HCT116 (cell line): Measurements from ENCODE around the gene ZSWIM7. TPM values are rescaled to one million over a fixed set of nuclear protein-coding genes. Genes with fewer than 3 reads are reported as not detected.

Experiments used
- ATAC-seq: fragments of 200-7000 bp; cut with Tn5 transposase; 2 replicates; pipeline ENCODE4 v1.9.1; 2020; ENCODE audit warnings: mild to moderate bottlenecking, moderate library complexity
- BruUV-seq: library from RNA; stranded (reverse); fragments of 400-500 nt; replicated peaks from 2 replicates; lab custom pipeline; 2021; lab: Mats Ljungman, UMichigan
- CTCF ChIA-PET: fragments of 300-600 bp; sonication (Branson Sonifier 250); formaldehyde crosslinking; loops from one replicate; lab custom pipeline; 2021; ENCODE audit warnings: antibody characterized with exemption; lab: Charles Lee
- POLR2A ChIA-PET: fragments of 300-600, 350-600 bp; sonication (Branson Sonifier 250); formaldehyde crosslinking; loops from one replicate; lab custom pipeline; 2021; ENCODE audit warnings: antibody characterized with exemption; lab: Charles Lee
- RAD21 ChIA-PET, 2 experiments: fragments of 300-600 bp; sonication (Branson Sonifier 250); formaldehyde crosslinking; loops; one replicate each; lab custom pipeline; 2023; ENCODE audit warnings: low total read pairs in 2 of 2; ENCODE audit not compliant: uncharacterized antibody in 2 of 2, unreplicated experiment in 2 of 2, low non-redundant PET in 1 of 2; lab: Charles Lee
- DNase-seq: peaks from one replicate; pipeline ENCODE4 v3.0.0-alpha.2; 2010; ENCODE audit warnings: low read depth, low spot score
- H2AFZ ChIP-seq: fragments of 200-600 bp; shearing (Covaris generic), sonication (generic); 2 replicates; pipeline ENCODE4 v1.6.1; 2017; ENCODE audit warnings: low read depth, mixed run types, mixed read lengths, antibody characterized with exemption, low read length; ENCODE audit not compliant: poor library complexity, severe bottlenecking
- H3K27ac ChIP-seq: 2 replicates; pipeline ENCODE4 v1.5.1; 2012; ENCODE audit warnings: low read depth, low read length
- H3K27me3 ChIP-seq: fragments of 200-600 bp; sonication (generic); 2 replicates; pipeline ENCODE4 v1.6.1; 2016; ENCODE audit warnings: mixed run types, low read length, mixed read lengths; ENCODE audit not compliant: insufficient read depth
- H3K36me3 ChIP-seq, 2 experiments: fragments of 200-500 bp in 1 of 2; fragments of 200-600 bp in 1 of 2; sonication (Bioruptor generic) in 1 of 2; sonication (generic) in 1 of 2; 2 replicates each; pipeline versions ENCODE4 v1.5.1 to v1.6.1; 2014 to 2016; ENCODE audit warnings: low read length in 2 of 2, inconsistent platforms in 1 of 2, mixed read lengths in 1 of 2, mixed run types in 1 of 2; ENCODE audit not compliant: insufficient read depth in 2 of 2, control insufficient read depth in 1 of 2
- H3K4me1 ChIP-seq, 2 experiments: fragments of 200-600 bp in 1 of 2; sonication (generic) in 1 of 2; 2 replicates each; pipeline versions ENCODE4 v1.5.1 to v1.6.1; 2012 to 2017; ENCODE audit warnings: low read length in 2 of 2, inconsistent platforms in 1 of 2, mild to moderate bottlenecking in 1 of 2, mixed read lengths in 1 of 2, mixed run types in 1 of 2, moderate library complexity in 1 of 2; ENCODE audit not compliant: insufficient read depth in 2 of 2, control insufficient read depth in 1 of 2
- H3K4me2 ChIP-seq: fragments of 200-600 bp; sonication (generic); 2 replicates; pipeline ENCODE4 v1.6.1; 2017; ENCODE audit warnings: mixed run types, low read length, mixed read lengths
- H3K4me3 ChIP-seq, 2 experiments: fragments of 200-600 bp in 1 of 2; sonication (generic) in 1 of 2; replicated peaks in 1 of 2; 2 replicates each; pipeline ENCODE4 v1.5.1; 2011 to 2016; ENCODE audit warnings: low read length in 2 of 2, control low read depth in 1 of 2, low read depth in 1 of 2, mild to moderate bottlenecking in 1 of 2, mixed read lengths in 1 of 2, mixed run types in 1 of 2
- H3K79me2 ChIP-seq: fragments of 200-600 bp; sonication (generic); 2 replicates; pipeline ENCODE4 v1.6.1; 2017; ENCODE audit warnings: mild to moderate bottlenecking, mixed run types, low read length, moderate library complexity, mixed read lengths; ENCODE audit not compliant: insufficient read depth
- H3K9ac ChIP-seq: fragments of 200-600 bp; sonication (generic); 2 replicates; pipeline ENCODE4 v1.6.1; 2016; ENCODE audit warnings: low read length, mixed read lengths
- H3K9me2 ChIP-seq: fragments of 200-600 bp; sonication (generic), shearing (Covaris generic); 2 replicates; pipeline ENCODE4 v1.6.1; 2017; ENCODE audit warnings: mixed run types, mild to moderate bottlenecking, moderate library complexity; ENCODE audit not compliant: insufficient read depth
- H3K9me3 ChIP-seq, 2 experiments: fragments of 200-500 bp in 1 of 2; fragments of 200-600 bp in 1 of 2; sonication (Bioruptor generic) in 1 of 2; sonication (generic) in 1 of 2; 2 replicates each; pipeline ENCODE4 v1.6.1; 2014 to 2017; ENCODE audit warnings: low read length in 2 of 2, mixed read lengths in 2 of 2, inconsistent platforms in 1 of 2, low read depth in 1 of 2, mild to moderate bottlenecking in 1 of 2, mixed run types in 1 of 2, moderate library complexity in 1 of 2; ENCODE audit not compliant: control insufficient read depth in 1 of 2, insufficient read depth in 1 of 2
- H4K20me1 ChIP-seq: fragments of 200-600 bp; sonication (generic), shearing (Covaris generic); 2 replicates; pipeline ENCODE4 v1.6.1; 2017; ENCODE audit warnings: mixed run types, mild to moderate bottlenecking, moderate library complexity; ENCODE audit not compliant: insufficient read depth
- ATF3 ChIP-seq: IDR thresholded peaks from 2 replicates; pipeline ENCODE4 v1.6.1; 2012
- CTCF ChIP-seq, 3 experiments: fragments of 200-600 bp in 1 of 3; sonication (generic) in 1 of 3; IDR thresholded peaks in 2 of 3; conservative IDR thresholded peaks in 1 of 3; 2 replicates each; pipeline ENCODE4 v1.5.1; 2012 to 2017; ENCODE audit warnings: low read depth in 2 of 3, low read length in 2 of 3, antibody characterized with exemption in 1 of 3, borderline replicate concordance in 1 of 3, control low read depth in 1 of 3, mild to moderate bottlenecking in 1 of 3, mixed read lengths in 1 of 3, mixed run types in 1 of 3, moderate library complexity in 1 of 3; ENCODE audit not compliant: insufficient read depth in 1 of 3
- EGR1 ChIP-seq: IDR thresholded peaks from 2 replicates; pipeline ENCODE4 v1.6.1; 2012; ENCODE audit warnings: low read depth
- EZH2 ChIP-seq: fragments of 200-600 bp; sonication (generic); IDR thresholded peaks from 2 replicates; pipeline ENCODE4 v1.6.1; 2017; ENCODE audit warnings: antibody characterized with exemption, mixed run types
- EZH2phosphoT487 ChIP-seq: fragments of 200-600 bp; IDR thresholded peaks from 2 replicates; pipeline ENCODE4 v1.6.1; 2018; ENCODE audit warnings: antibody characterized with exemption, borderline replicate concordance
- SIN3A ChIP-seq: IDR thresholded peaks from 2 replicates; pipeline ENCODE4 v1.6.1; 2012; ENCODE audit warnings: low read depth
- SRF ChIP-seq: IDR thresholded peaks from 2 replicates; pipeline ENCODE4 v1.6.1; 2012; ENCODE audit warnings: low read depth
- ZBTB33 ChIP-seq: IDR thresholded peaks from 2 replicates; pipeline ENCODE4 v1.6.1; 2011; ENCODE audit warnings: mild to moderate bottlenecking, low read length, moderate library complexity; ENCODE audit not compliant: insufficient replicate concordance; ENCODE audit errors: extremely low read depth
- intact Hi-C: fragments of 100-400 bp; cut with micrococcal nuclease; formaldehyde crosslinking; loops from 2 replicates; pipeline ENCODE4 v1.10.0; 2022
- total RNA-seq: library from RNA; stranded (reverse); gene quantifications from one replicate; pipeline ENCODE4 v1.2.1, GENCODE V29; 2021; ENCODE audit not compliant: unreplicated experiment

ZSWIM7 gene
- total RNA-seq, 1 experiment from 2014 or later = 33.5 TPM

GRCh38 chr17:16003841-16004240 is 4.3 kb upstream of the ZSWIM7 start:
- ATAC-seq = no peak
- DNase-seq = no peak
- H3K4me1 ChIP-seq = peaks cover 5 to 13% of the 10 kb centered on the region in 2 experiments; a peak in 3 of 4 replicates
- CTCF ChIA-PET = no interaction called here
- TF ChIP-seq EZH2 (no peak), ATF3 (no peak), SIN3A (no peak), ZBTB33 (no peak), SRF (no peak), CTCF (IDR thresholded peaks at IDR 0.05 in 2 of 3, conservative IDR thresholded peaks at IDR 0.05 in 1 of 3; ENCODE audit: borderline replicate concordance in 1 of 3, insufficient read depth in 1 of 3, low read depth in 2 of 3, low read length in 2 of 3) (no peak), EGR1 (no peak), EZH2phosphoT487 (no peak)
- TF ChIP-seq, all 23 proteins: peak for 0
- Histone ChIP-seq H4K20me1 (no peaks in the 10 kb centered on the region), H3K4me3 (no peak overlapping the region), H3K27me3 (no peaks in the 10 kb centered on the region), H2AFZ (no peak overlapping the region), H3K27ac (no peak overlapping the region), H3K36me3 (peaks cover 59 to 78% of the 10 kb centered on the region in 2 experiments), H3K79me2 (peaks cover 90% of the 10 kb centered on the region), H3K9me2 (no peaks in the 10 kb centered on the region), H3K9ac (no peak overlapping the region), H3K9me3 (peaks cover 0 to 7% of the 10 kb centered on the region in 2 experiments; a peak in 1 of 4 replicates), H3K4me2 (no peak overlapping the region)
- intact Hi-C loops = no loop called here
- POLR2A ChIA-PET = no interaction called here
- BruUV-seq = no TSS peak
- RAD21 ChIA-PET = no interaction called here
